Parathyroid adenoma (tissue), 2 donors: Measurements from ENCODE around the gene FOXC2.
A peak's percentile ranks its signal among the peaks of the same experiment; 100 is the strongest.

ENCODE experiments used
- H2AFZ ChIP-seq: fragments of 300-600 bp; sonication (generic); one replicate; pipeline ENCODE4 v1.7.0; 2017; ENCODE audit warnings: antibody characterized with exemption, mild to moderate bottlenecking
- H3K27ac ChIP-seq: fragments of 300-600 bp; sonication (generic); one replicate; pipeline ENCODE4 v1.7.0; 2017
- H3K27me3 ChIP-seq: fragments of 300-600 bp; sonication (generic); one replicate; pipeline ENCODE4 v1.7.0; 2017; ENCODE audit warnings: low read length; ENCODE audit not compliant: control insufficient read depth, insufficient read depth
- H3K36me3 ChIP-seq: fragments of 300-600 bp; sonication (generic); one replicate; pipeline ENCODE4 v1.7.0; 2017; ENCODE audit warnings: low read length; ENCODE audit not compliant: control insufficient read depth, insufficient read depth
- H3K4me1 ChIP-seq: fragments of 300-600 bp; sonication (generic); one replicate; pipeline ENCODE4 v1.7.0; 2017; ENCODE audit warnings: control low read depth
- H3K4me2 ChIP-seq: fragments of 300-600 bp; sonication (generic); one replicate; pipeline ENCODE4 v1.7.0; 2017; ENCODE audit warnings: low read length
- H3K4me3 ChIP-seq: fragments of 300-600 bp; sonication (generic); one replicate; pipeline ENCODE4 v1.7.0; 2017; ENCODE audit warnings: low read depth, low read length
- H3K79me2 ChIP-seq: fragments of 300-600 bp; sonication (generic); one replicate; pipeline ENCODE4 v1.7.0; 2017; ENCODE audit warnings: control low read depth
- H3K9ac ChIP-seq: fragments of 300-600 bp; sonication (generic); one replicate; pipeline ENCODE4 v1.7.0; 2017; ENCODE audit warnings: mild to moderate bottlenecking
- H3K9me3 ChIP-seq: fragments of 300-600 bp; sonication (generic); one replicate; pipeline ENCODE4 v1.7.0; 2017; ENCODE audit warnings: low read length; ENCODE audit not compliant: control insufficient read depth
- CTCF ChIP-seq: fragments of 300-600 bp; sonication (generic); IDR thresholded peaks from one replicate; pipeline ENCODE4 v1.7.0; 2017; ENCODE audit warnings: antibody characterized with exemption, mild to moderate bottlenecking
- donor health status: primary hyperparathyroidism.

FOXC2 gene

GRCh38 chr16:86573646-86574508 is 7.2 kb downstream of the FOXC2 start:
- Histone ChIP-seq H3K4me1 (no peaks in the 10 kb centered on the region), H3K9me3 (no peaks in the 10 kb centered on the region), H3K27ac (no peak overlapping the region), H2AFZ (no peak overlapping the region), H3K4me2 (no peak overlapping the region), H3K4me3 (no peak overlapping the region), H3K36me3 (no peaks in the 10 kb centered on the region), H3K79me2 (no peaks in the 10 kb centered on the region), H3K27me3 (peaks cover 9% of the 10 kb centered on the region), H3K9ac (no peak overlapping the region)
- TF ChIP-seq CTCF: no peak

GRCh38 chr16:86574646-86575045 is 8.0 kb downstream of the FOXC2 start:
- no peak overlapping the region for H3K4me2 ChIP-seq
- no peaks in the 10 kb centered on the region for H3K36me3 ChIP-seq
- H3K4me1 ChIP-seq: no peaks in the 10 kb centered on the region
- H3K27ac ChIP-seq: no peak overlapping the region
- no peaks in the 10 kb centered on the region for H3K79me2 ChIP-seq
- no peak overlapping the region for H3K4me3 ChIP-seq
- peaks cover 9% of the 10 kb centered on the region for H3K27me3 ChIP-seq
- TF ChIP-seq CTCF: no peak
- no peaks in the 10 kb centered on the region for H3K9me3 ChIP-seq
- no peak overlapping the region for H2AFZ ChIP-seq
- no peak overlapping the region for H3K9ac ChIP-seq

- no peak overlapping the region for H2AFZ ChIP-seq
- no peak overlapping the region for H3K4me2 ChIP-seq
- no peaks in the 10 kb centered on the region for H3K9me3 ChIP-seq
- H3K27ac ChIP-seq: no peak overlapping the region
- peaks cover 9% of the 10 kb centered on the region for H3K27me3 ChIP-seq
- no peaks in the 10 kb centered on the region for H3K36me3 ChIP-seq
- H3K4me3 ChIP-seq: no peak overlapping the region
- no peak for TF ChIP-seq CTCF
- no peak overlapping the region for H3K9ac ChIP-seq
- H3K4me1 ChIP-seq: no peaks in the 10 kb centered on the region
- H3K79me2 ChIP-seq: no peaks in the 10 kb centered on the region
Measured at GRCh38 chr16:86575095-86575685, 8.6 kb downstream of the FOXC2 start.

- H3K4me3 ChIP-seq: no peak overlapping the region
- H3K4me1 ChIP-seq: no peaks in the 10 kb centered on the region
- no peak overlapping the region for H3K9ac ChIP-seq
Measured at GRCh38 chr16:86575754-86576557, 9.3 kb downstream of the FOXC2 start.

More at GRCh38 chr16:86575754-86576557, 9.3 kb downstream of the FOXC2 start:
- Histone ChIP-seq H2AFZ (no peak overlapping the region), H3K36me3 (no peaks in the 10 kb centered on the region), H3K27ac (no peak overlapping the region), H3K4me2 (peak overlapping the region; percentile 48), H3K9me3 (no peaks in the 10 kb centered on the region), H3K79me2 (no peaks in the 10 kb centered on the region), H3K27me3 (peaks cover 9% of the 10 kb centered on the region)
- TF ChIP-seq CTCF: no peak
